Epithelial cell of proximal tubule (primary cell): ENCODE data around the gene TBK1. TPM values are rescaled to one million over a fixed set of nuclear protein-coding genes. Genes with fewer than 3 reads are reported as not detected.

Experiments
- DNase-seq: peaks from one replicate; pipeline ENCODE4 v3.0.0-alpha.2; 2011; ENCODE audit warnings: low read depth
- H3K4me3 ChIP-seq: 2 replicates; pipeline ENCODE4 v1.5.1; 2011; ENCODE audit warnings: low read depth, mild to moderate bottlenecking, low read length
- CTCF ChIP-seq: conservative IDR thresholded peaks from 2 replicates; pipeline ENCODE4 v1.5.1; 2012; ENCODE audit warnings: low read depth, mild to moderate bottlenecking, low read length
- total RNA-seq: library from RNA; depleted of rRNA; stranded (reverse); fragments of >200 nt; gene quantifications from 2 replicates; pipeline ENCODE4 v1.2.3, GENCODE V29; 2015

TBK1 gene
- total RNA-seq, 1 donor from 2014 or later, result 16.7 TPM

DNA sequence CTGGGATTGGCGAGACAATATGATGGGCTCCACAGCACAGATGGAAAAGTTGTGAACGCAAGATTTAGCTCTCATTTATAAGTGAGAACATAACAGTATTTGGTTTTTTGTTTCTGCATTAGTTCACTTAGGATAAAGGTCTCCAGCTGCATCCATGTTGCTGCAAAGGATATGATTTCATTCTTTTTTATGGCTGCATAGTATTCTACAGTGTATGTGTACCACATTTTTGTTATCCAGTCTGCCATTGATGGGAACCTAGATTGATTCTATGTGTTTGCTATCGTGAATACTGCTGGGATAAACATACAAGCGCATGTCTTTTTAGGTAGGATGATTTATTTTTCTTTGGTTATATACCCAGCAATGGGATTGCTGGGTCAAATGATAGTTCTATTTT lies 23.6 kb downstream of the TBK1 start:
- no peak for TF ChIP-seq CTCF
- no peak for DNase-seq

GRCh38 chr12:64476844-64477243 lies 24.9 kb downstream of the TBK1 start:
- no peak for DNase-seq
- no peak for TF ChIP-seq CTCF
- no peak overlapping the region for H3K4me3 ChIP-seq

More for the DNA sequence above, 23.6 kb downstream of the TBK1 start:
- H3K4me3 ChIP-seq, result no peak overlapping the region

GRCh38 chr12:64478661-64479060 lies 26.7 kb downstream of the TBK1 start:
- DNase-seq, result no peak
- TF ChIP-seq CTCF, result no peak
- H3K4me3 ChIP-seq, result no peak overlapping the region

DNA sequence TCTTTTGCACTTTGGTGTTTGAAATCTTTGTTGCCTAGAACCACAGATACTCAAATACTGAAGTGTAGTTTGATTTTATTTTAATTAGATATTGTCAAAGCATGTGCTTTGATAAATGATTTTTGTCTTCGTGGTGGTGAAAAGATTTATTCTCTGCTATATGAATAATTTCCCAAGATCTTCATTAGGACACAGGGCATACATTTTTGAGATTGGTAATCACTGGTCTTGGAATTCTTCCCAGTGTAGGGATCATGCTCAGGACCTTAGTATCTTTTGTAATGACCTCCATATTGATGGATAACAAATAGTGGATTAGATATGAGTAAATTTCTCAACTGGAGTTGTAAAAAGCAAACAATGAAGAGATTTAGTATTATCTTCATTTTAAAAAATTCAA lies 28.2 kb downstream of the TBK1 start:
- DNase-seq, result no peak
- no peak for TF ChIP-seq CTCF
- no peak overlapping the region for H3K4me3 ChIP-seq

GRCh38 chr12:64486657-64487056 lies 34.7 kb downstream of the TBK1 start:
- no peak for DNase-seq
- TF ChIP-seq CTCF, result no peak
- no peak overlapping the region for H3K4me3 ChIP-seq

DNA sequence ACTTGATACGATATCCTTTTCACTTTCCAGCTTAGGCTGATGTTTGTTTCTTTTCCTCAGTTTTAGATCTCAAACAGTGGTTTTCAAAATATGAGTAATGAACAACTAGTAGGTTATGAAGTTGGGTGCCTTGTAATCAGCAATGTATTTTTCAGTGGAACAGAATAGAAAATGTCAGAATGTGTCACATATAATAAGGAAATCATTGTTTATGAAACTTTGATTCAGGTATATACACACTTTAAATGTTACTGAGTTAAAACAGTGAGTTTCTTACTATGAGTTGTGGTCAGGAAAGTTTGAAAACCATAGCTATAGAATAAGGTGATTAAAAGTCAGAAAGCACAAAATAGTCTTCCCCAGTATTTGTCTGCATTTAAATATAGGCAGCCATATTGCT lies 39.8 kb downstream of the TBK1 start:
- DNase-seq, result no peak
- no peak for TF ChIP-seq CTCF
- no peak overlapping the region for H3K4me3 ChIP-seq

DNA sequence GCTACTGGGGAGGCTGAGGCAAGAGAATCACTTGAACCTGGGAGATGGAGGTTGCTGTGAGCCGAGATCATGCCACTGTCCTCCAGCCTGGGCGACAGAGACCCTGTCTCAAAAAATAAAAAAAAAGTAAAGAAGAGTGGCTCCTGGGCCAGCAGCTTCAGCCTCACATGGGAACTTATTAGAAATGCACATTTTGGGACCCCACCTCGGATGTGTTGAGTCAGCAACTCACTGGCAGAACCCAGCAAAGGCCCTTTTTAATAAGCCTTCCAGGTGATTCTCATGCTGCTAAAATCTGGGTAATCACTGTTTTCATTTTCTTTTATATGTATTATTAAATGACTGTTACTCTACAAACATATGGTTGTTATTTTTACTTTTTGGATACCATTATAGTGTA lies 41.6 kb downstream of the TBK1 start:
- DNase-seq, result no peak
- H3K4me3 ChIP-seq, result no peak overlapping the region
- no peak for TF ChIP-seq CTCF
